ENCODE results near the gene NPNT. TPM values are rescaled to one million over a fixed set of nuclear protein-coding genes. Genes with fewer than 3 reads are reported as not detected.
A peak's percentile ranks its signal among the peaks of the same experiment; 100 is the strongest.

NPNT gene
- total and polyA plus RNA-seq, 8 donors = 56.9 to 380 (median 100) TPM

DNA sequence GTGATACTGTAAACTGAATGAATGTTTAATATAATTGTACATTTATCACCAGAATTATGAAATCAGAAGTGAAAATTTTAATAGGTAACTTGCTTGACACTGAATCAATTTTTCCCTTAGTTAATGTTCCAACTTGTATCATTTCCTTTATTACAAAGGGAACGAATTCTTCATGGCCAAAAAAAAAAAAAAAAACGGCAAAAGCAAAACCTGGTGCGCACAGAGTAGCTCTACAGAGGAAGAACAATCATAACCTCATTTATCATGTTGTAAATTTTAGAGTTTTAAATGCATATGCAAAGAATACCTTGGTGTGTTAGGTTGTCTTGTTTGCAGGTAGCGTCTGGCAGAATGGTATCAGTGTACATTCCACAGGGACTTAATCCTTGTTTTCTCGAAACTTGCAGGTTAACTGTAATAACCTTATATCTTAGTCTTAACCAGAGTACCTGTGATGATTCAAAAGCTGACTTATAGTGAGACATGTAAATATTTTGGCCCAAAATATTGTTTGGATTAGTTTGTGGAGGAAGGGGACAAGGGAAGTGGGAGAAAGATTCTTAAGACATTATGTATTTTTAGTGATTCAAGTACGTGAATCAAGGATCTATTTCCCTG is 70.0 kb downstream of the NPNT start:
- no peak for ATAC-seq
- no peaks in the 10 kb centered on the region for H3K27me3 ChIP-seq
- TF ChIP-seq, protein P1, sequence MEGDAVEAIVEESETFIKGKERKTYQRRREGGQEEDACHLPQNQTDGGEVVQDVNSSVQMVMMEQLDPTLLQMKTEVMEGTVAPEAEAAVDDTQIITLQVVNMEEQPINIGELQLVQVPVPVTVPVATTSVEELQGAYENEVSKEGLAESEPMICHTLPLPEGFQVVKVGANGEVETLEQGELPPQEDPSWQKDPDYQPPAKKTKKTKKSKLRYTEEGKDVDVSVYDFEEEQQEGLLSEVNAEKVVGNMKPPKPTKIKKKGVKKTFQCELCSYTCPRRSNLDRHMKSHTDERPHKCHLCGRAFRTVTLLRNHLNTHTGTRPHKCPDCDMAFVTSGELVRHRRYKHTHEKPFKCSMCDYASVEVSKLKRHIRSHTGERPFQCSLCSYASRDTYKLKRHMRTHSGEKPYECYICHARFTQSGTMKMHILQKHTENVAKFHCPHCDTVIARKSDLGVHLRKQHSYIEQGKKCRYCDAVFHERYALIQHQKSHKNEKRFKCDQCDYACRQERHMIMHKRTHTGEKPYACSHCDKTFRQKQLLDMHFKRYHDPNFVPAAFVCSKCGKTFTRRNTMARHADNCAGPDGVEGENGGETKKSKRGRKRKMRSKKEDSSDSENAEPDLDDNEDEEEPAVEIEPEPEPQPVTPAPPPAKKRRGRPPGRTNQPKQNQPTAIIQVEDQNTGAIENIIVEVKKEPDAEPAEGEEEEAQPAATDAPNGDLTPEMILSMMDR (IDR thresholded peaks at IDR 0.05) = no peak
- H3K36me3 ChIP-seq = no peaks in the 10 kb centered on the region
- DNase-seq = no peak
- no peak overlapping the region for H3K27ac ChIP-seq
- no peaks in the 10 kb centered on the region for H3K9me3 ChIP-seq
- peaks cover 0 to 7% of the 10 kb centered on the region in 2 donors for H3K4me1 ChIP-seq
- no peak overlapping the region for H3K4me3 ChIP-seq
- intact Hi-C loops (cut with DNase I) = no loop called here

DNA sequence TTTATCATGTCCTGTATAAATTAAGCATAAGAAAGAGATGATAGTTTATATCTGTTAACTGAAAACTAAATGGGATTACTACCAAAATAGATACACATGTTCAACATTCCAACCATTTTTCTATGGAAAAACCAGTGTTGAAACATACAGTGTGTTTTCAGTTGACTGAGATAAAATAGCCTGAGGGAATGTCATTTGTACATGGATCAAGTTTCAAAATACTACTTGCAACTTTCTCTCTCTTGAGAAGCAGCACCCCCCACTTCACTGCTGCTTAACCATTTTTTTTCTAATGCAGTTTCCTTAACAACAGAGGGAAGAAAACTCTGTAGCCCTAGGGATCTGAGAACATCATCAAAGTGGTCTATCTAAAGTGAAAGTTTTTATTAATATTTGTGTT is 70.8 kb downstream of the NPNT start:
- no peaks in the 10 kb centered on the region for H3K36me3 ChIP-seq
- H3K4me1 ChIP-seq = peaks cover 0 to 7% of the 10 kb centered on the region in 2 donors
- DNase-seq = peak in 1 of 4 donors; percentile 13
- no peaks in the 10 kb centered on the region for H3K27me3 ChIP-seq
- H3K9me3 ChIP-seq = no peaks in the 10 kb centered on the region
- TF ChIP-seq, protein P1 (IDR thresholded peaks at IDR 0.05) = no peak
- H3K27ac ChIP-seq = no peak overlapping the region
- H3K4me3 ChIP-seq = no peak overlapping the region
- no peak for ATAC-seq
- intact Hi-C loops (cut with DNase I) = no loop called here

DNA sequence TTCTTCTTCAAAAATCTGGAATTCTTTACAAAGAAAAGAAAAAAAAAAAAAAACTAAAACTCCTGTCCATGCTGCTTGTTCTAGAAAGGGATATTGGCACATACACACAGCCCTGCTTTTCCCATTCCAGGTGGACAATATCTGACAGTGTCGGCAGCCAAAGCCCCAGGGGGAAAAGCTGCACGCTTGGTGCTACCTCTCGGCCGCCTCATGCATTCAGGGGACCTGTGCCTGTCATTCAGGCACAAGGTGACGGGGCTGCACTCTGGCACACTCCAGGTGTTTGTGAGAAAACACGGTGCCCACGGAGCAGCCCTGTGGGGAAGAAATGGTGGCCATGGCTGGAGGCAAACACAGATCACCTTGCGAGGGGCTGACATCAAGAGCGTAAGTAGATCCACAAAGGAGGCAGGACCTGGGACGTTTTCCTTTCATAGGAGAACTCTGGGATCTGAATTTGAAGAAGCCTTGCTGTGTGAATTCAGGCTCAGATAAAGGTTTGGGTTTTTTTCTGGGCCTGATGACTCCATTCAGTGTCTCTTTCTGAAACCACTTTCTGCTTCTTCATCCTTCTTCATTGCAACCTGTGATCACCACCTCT is 71.9 kb downstream of the NPNT start:
- Histone ChIP-seq H3K4me3 (no peak overlapping the region), H3K9me3 (no peaks in the 10 kb centered on the region), H3K36me3 (no peaks in the 10 kb centered on the region), H3K4me1 (peaks cover 0 to 7% of the 10 kb centered on the region in 2 donors), H3K27me3 (no peaks in the 10 kb centered on the region), H3K27ac (no peak overlapping the region)
- intact Hi-C loops (cut with DNase I) = no loop called here
- ATAC-seq (no peak), DNase-seq (peak in 1 of 4 donors; percentile 43)
- TF ChIP-seq, protein P1 (IDR thresholded peaks at IDR 0.05) = no peak

DNA sequence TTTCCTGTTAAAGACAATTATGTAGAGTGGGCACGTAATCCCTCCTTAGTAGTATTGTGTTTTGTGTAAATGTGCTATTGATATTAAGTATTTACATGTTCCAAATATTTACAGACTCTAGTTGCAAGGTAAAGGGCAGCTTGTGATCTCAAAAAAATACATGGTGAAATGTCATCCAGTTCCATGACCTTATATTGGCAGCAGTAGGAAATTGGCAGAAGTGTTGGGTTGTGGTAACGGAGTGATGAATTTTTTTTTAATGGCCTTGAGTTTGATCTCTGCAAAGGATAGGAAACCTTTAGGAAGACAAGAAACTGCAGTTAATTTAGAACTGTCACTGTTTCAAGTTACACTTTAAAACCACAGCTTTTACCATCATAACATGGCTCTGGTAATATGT is 74.3 kb downstream of the NPNT start:
- Histone ChIP-seq H3K4me1 (peaks cover 0 to 7% of the 10 kb centered on the region in 2 donors), H3K36me3 (no peaks in the 10 kb centered on the region), H3K27me3 (no peaks in the 10 kb centered on the region), H3K9me3 (no peaks in the 10 kb centered on the region), H3K27ac (no peak overlapping the region), H3K4me3 (no peak overlapping the region)
- no peak for ATAC-seq
- DNase-seq = no peak
- intact Hi-C loops (cut with DNase I) = no loop called here
- TF ChIP-seq, protein P1 (IDR thresholded peaks at IDR 0.05) = no peak

DNA sequence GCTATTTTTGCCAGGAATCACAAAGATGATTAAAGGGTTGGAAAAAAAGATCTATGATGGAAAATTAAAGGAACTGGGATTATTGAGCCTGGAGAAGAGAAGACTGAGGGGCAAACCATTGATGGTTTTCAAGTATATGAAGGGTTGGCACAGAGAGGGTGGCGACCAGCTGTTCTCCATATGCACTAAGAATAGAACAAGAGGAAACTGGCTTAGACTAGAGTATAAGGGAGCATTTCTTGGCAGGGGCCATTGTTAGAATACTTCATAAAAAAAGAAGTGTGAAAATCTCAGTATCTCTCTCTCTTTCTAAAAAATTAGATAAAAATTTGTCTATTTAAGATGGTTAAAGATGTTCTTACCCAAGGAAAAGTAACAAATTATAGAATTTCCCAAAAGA is 75.1 kb downstream of the NPNT start:
- DNase-seq (no peak), ATAC-seq (no peak)
- Histone ChIP-seq H3K27ac (no peak overlapping the region), H3K4me3 (no peak overlapping the region), H3K9me3 (no peaks in the 10 kb centered on the region), H3K4me1 (peaks cover 0 to 7% of the 10 kb centered on the region in 2 donors), H3K27me3 (no peaks in the 10 kb centered on the region), H3K36me3 (no peaks in the 10 kb centered on the region)
- intact Hi-C loops (cut with DNase I) = no loop called here
- TF ChIP-seq, protein P1 (IDR thresholded peaks at IDR 0.05) = no peak

Data from left lung (tissue), 10 donors.